Raji (cell line): ENCODE measurements around the gene EPAS1.

Source experiments
- POLR2A ChIP-seq: IDR thresholded peaks from 2 replicates; pipeline ENCODE4 v1.6.1; 2011; ENCODE audit warnings: low read depth, low read length, control low read depth; ENCODE audit not compliant: insufficient read depth

EPAS1 gene

GRCh38 chr2:46306330-46306751, 9.1 kb downstream of the EPAS1 start:
- TF ChIP-seq POLR2A: no peak

DNA sequence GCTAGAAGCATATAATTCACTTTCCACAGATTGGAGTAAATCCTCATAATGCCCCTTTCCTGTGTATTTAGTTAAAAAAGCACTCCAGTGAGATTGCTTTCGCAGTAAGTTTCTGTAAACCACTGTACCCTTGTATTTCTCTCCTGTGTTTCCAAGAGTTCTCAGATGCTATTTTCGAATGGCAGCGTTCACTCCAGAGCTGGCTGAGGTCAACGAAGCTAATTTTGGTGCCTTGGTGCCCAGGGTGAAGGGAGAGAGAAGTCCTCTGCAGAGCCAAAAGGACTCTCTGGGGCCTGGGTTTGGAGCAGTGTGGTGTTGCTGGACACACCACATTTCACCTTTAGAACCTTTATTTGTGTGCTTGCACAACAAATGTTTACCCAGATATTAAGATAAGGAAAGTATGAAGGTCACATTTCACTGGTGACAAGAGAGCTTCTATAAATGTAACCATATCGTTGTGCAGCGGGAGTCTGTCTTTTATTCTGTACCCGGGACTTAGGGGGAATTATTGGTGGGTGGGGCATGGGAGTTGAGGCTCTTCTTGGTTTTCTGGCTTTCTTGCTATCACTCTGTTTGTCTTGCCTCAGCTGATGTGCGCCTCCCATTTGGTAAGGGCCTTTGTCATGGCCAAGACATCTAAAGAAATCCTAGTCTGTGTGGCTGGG, 9.9 kb downstream of the EPAS1 start:
- no peak for TF ChIP-seq POLR2A

GRCh38 chr2:46308081-46308480, 10.9 kb downstream of the EPAS1 start:
- no peak for TF ChIP-seq POLR2A

DNA sequence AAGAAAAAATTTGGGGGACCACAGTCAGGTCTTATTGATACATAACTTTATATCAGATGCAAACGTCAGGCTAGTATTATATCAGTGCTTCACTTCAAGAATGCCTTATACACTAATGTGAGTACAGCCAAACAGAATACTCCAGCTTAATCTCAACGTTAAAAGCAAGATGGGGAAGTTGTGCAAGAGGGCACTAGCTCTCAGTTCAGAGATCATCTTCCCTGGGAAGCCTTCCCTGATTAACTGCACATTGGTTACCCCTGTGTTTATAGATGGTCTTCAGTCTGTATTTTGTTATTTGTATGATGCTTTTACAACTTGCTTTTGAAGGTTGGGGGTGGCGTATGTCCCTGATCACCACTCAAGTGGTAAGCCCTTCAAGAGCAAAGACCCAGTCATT, 11.4 kb downstream of the EPAS1 start:
- TF ChIP-seq POLR2A: no peak

DNA sequence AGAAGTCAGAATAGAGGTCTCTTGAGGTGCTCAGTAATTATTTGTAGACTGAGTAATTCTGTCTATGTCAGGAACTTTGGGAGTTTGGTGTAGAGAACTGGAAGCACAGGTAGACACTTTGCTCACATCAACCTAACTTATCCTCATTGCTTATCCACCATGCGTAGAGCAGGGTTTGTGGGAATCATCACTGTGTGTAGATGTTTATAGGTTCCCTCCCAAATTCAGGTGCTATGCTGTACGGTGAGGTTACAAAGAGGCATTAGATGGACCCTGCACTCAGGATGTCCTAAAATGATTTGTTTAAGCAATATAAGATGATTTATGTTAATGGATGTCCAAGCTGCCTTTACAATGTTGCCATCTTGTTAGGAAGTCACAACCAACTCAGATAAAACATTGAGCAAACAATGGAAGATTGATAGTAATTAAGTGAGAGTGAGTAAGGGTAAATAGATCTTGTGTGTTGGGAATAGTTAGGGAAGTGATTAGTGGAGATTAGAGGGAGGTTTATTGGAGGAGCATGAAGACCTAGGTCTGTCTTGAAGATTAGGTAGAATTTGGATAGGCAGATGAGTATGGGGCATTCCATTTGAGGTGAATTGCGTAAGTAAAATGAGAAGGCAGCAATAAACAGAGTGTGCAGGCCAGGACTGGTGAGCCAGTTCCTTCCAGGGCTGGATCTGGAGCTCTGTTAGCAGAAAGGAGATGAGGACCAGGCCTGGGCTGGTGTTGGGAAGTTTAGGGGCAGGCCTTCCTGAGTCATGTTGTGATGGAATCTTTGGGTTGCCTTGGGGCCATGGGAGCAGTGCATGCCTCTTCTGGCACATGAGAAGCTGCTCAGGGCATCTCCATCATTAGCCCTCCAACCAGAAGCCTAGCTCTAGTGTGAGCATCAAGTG, 12.1 kb downstream of the EPAS1 start:
- no peak for TF ChIP-seq POLR2A

DNA sequence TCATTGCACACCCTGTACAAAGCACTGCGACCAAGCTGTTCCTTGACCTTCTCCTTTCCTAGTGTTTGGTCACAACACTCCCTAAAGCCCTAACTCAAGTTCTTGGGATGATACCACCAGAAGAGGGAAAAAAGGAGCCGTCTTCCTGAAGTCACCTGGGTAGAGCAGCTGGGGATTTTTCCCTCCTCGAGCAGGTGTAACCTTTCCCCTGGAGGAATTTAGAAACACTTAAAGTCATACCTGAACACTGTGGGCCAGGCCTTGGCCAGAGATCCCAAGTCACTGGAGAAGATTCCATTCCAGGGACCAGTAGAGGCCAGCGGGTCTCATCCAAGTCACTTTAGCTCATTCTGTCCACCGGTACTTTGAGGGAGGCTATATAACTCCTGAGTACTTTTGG, 13.2 kb downstream of the EPAS1 start:
- no peak for TF ChIP-seq POLR2A

DNA sequence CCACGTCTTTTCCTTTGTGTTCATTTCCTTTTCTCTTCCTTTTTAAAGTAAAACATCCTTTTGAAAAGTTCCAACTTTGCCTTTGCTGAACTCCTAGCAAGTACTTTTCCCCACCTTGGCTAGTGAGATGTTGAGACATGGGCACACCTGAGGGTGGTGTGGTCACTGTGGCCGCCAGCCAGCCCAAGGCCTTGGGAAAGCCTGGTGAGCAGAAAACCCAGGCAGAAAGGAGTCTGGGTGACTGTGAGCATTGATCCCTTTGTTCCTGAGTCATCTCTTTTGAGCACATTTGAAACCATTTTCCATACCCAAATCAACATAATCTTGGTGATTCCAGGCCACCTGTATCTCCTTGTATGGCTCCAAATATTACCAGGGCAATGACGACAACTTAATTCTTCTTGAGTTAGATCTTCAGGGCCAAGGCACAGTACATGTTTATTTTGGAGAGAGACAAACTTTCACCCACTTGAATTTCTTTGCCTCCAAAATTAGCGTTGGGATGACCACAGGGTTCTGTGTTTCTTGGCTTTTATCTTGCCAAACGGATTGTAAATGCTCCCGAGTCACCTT, 14.5 kb downstream of the EPAS1 start:
- TF ChIP-seq POLR2A: no peak

DNA sequence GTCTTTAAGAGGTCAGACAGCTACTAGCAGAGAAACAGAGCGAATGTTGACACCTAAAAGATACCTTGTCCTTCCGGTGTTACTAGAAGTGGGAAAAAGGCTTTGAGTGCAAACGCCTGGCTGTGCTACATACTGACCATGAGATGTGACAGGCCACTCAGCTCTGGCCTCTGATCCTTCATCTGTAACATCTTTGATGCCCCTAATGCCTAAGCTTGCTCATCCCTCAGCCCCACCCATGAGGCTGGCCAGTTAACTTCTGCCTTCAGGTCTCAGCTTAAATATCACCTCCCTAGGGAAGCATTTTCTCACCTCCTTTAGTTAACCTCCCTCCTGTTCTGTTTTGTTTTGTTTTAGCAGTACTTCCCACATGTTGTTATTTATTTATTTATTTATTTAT, 15.9 kb downstream of the EPAS1 start:
- TF ChIP-seq POLR2A: no peak

GRCh38 chr2:46314065-46314835, 17.0 kb downstream of the EPAS1 start:
- TF ChIP-seq POLR2A: no peak

DNA sequence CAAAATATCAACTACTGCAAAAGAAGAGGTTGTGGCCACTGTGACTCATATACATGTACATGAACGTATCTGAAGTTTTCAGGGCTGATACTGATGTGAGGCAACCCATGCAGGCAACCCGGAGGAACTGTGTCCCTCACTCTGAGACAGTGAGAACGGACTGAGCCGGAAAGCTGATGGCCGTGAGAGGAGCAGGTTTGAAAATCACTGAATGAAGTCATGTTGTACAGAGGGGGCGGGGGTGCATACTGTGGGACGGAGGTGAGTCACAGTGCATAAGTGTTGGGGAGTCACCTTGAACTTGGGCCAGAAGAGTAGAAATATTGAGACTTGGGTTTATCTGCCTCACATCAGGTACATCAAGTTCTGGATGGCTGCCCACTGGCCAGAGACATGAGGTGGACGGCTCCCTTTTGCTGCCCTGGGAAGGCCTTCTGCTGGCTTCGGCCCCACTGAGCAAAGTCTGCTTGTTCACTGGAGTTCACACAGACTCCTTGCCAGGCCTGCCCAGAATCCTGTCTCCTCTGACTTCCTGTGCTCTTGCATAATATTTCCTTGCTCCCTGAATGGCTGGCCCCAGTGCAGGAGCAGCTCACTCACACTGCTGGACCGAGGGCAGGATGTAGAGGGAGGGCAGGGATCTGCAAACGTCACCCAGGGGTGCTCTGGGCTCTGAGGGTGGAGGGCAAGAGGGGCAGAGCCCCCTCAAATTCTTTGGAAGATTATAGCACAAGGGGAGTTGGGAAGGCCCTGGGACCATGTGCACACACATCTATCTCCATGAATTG, 18.1 kb downstream of the EPAS1 start:
- no peak for TF ChIP-seq POLR2A

GRCh38 chr2:46317094-46317486, 19.9 kb downstream of the EPAS1 start:
- no peak for TF ChIP-seq POLR2A

- no peak for TF ChIP-seq POLR2A
Observed at GRCh38 chr2:46318579-46319460, 21.6 kb downstream of the EPAS1 start.

GRCh38 chr2:46319711-46320110, 22.5 kb downstream of the EPAS1 start:
- no peak for TF ChIP-seq POLR2A

GRCh38 chr2:46320141-46320567, 22.9 kb downstream of the EPAS1 start:
- TF ChIP-seq POLR2A: no peak

GRCh38 chr2:46323730-46324129, 26.5 kb downstream of the EPAS1 start:
- no peak for TF ChIP-seq POLR2A
